GM10266 (cell line): ENCODE measurements around the gene MYO16.

ENCODE experiments used
- DNase-seq: peaks from one replicate; pipeline ENCODE4 v3.0.0; 2012; ENCODE audit errors: extremely low spot score
- TF ChIP-seq, protein P1 (sequence below): IDR thresholded peaks from 2 replicates; pipeline ENCODE4 v1.5.1; 2012; ENCODE audit warnings: mild to moderate bottlenecking, low read depth; ENCODE audit not compliant: control insufficient read depth, insufficient read depth; ENCODE audit errors: missing control alignments

The MYO16 gene

GRCh38 chr13:108677806-108678205 lies 48.4 kb downstream of the MYO16 start:
- TF ChIP-seq, protein P1, sequence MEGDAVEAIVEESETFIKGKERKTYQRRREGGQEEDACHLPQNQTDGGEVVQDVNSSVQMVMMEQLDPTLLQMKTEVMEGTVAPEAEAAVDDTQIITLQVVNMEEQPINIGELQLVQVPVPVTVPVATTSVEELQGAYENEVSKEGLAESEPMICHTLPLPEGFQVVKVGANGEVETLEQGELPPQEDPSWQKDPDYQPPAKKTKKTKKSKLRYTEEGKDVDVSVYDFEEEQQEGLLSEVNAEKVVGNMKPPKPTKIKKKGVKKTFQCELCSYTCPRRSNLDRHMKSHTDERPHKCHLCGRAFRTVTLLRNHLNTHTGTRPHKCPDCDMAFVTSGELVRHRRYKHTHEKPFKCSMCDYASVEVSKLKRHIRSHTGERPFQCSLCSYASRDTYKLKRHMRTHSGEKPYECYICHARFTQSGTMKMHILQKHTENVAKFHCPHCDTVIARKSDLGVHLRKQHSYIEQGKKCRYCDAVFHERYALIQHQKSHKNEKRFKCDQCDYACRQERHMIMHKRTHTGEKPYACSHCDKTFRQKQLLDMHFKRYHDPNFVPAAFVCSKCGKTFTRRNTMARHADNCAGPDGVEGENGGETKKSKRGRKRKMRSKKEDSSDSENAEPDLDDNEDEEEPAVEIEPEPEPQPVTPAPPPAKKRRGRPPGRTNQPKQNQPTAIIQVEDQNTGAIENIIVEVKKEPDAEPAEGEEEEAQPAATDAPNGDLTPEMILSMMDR: no peak
- DNase-seq: no peak

DNA sequence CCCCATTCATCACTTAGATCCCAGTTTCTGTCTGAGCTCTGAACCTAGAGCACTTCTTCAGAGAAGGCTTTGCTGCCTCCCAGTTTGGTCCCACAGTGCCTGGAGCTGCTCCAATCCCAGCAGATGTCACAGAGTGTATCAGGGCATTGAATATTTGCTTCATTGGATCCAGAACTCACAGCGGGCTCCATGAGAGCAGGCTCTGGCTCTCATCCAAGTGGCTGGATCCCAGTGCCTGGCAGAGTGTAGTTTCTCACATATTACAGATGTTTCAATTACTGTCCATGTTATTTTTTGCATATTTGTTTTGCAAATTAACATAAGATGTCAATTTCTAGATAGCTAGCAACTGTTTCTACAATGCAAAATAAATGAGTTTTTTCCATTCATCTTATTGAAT lies 50.6 kb downstream of the MYO16 start:
- DNase-seq: no peak
- TF ChIP-seq, protein P1: no peak

- TF ChIP-seq, protein P1: no peak
- no peak for DNase-seq
Measured at GRCh38 chr13:108681986-108682575, 52.7 kb downstream of the MYO16 start.

DNA sequence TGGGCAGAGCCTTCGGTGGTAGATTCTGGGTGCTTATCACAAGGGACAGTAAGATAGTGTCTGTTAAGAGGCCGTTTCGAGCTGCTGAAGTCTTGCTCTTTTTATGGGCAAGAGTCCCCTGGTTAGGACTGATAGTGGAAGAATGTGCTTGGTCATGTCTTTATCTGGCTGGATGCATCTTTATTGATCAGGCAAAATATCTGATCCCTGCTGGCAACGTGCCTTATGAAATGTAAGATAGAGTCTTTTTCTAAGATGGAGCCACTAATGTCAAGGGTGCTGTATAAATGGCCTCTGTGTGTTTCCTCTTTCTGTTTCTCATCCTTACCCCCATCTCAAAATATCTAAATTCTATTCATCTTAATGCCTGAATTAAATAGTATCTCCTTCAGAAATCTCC lies 53.3 kb downstream of the MYO16 start:
- no peak for DNase-seq
- TF ChIP-seq, protein P1: no peak

DNA sequence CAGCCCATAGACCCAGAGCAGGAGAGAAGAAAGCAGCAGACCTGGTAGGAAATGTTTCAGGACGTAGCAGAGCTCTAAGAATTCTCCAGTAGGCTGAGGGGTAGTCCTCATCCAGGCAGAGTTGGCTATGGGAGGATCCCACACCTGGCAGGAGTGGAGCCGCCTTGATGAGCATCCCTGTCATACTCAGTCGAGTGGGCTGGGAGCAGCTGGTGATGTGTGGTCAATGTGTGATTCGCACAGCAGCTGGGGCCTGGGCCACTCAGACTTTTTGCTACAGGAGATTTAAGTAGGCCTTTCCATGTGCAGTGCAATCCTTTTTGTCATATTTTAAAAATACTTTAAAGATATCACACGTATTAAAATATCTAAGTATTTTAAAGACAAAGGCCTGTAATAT lies 56.6 kb downstream of the MYO16 start:
- TF ChIP-seq, protein P1: no peak
- no peak for DNase-seq

GRCh38 chr13:108690726-108691125 lies 61.3 kb downstream of the MYO16 start:
- no peak for DNase-seq
- TF ChIP-seq, protein P1: no peak

DNA sequence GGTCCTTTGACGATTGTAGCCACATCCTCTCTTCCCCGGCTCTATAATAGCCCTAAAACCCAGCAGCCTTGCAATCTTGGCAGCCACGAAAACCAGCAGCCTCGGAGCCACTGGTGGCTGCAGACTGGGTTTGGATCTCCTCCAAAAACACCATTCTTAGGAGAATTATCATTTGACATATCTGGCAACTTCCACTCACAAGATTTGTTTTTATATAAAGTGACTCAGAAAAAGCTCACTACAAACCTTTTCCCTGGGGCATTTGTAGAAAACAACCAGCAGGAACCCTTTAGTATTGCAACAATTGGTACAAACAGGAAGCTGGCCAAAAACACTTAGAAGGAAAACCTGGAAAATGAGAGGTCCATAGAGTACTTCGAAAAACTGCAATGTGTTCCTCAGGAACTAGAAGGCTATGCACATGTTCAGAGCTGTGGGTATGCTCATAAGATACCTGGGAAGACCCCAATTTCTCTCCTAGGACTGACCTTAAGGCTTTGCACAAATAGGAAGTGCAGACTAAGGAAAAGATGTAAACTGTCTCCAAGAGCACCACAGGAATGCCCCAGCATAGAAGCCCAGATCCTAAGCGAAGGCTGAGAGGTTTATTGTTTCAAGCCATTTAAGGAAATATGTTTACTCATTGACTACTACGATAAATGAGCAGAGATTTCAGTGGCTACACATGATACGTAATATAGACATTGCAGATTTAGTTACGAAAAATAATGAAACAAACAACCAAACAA lies 71.2 kb downstream of the MYO16 start:
- TF ChIP-seq, protein P1: no peak
- DNase-seq: no peak
